AG09319 (cell line): ENCODE results near the gene CAMTA1.

Source experiments
- DNase-seq: peaks from one replicate; pipeline ENCODE4 v3.0.0-alpha.2; 2010; ENCODE audit warnings: low read depth; ENCODE audit errors: extremely low read depth
- TF ChIP-seq, protein P1 (sequence below): IDR thresholded peaks from 2 replicates; pipeline ENCODE4 v1.5.1; 2011; ENCODE audit warnings: low read depth, mild to moderate bottlenecking, inconsistent platforms, low read length, moderate library complexity

The CAMTA1 gene

DNA sequence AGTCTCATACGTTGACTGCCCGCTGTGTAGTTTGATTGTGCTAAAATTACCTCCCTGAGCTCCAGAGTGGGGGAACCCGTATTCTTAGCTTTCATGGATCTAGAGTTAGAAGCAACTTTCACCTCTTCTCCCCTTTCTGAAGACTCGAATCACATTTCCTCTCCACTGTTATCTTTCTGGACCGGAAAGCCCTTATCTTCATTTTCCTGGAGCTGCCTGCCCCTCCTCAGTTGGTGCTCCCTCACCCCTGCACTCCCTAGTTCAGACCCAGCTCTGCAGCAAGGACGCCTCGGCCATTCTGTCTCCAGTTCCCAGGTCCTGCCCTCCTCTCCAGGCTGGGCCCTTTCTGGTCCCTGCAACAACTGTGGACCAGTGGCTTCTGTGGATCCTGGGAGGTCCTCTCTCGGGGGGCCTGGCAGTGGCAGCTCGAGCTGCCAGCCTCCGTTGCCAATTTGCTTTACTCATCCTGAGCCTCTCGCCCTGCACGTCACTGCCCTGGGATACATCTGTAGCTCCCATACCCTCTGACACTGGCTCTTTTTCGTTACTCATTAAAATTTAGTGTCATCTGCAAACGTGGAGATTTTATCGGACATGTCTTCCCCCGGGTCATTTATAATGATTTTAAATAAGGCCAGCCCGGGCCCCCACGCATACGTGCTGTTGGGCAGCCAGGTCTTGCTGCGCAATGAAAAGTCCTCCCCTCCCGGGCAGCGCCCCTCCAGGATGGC is 844.4 kb downstream of the CAMTA1 start:
- TF ChIP-seq, protein P1, sequence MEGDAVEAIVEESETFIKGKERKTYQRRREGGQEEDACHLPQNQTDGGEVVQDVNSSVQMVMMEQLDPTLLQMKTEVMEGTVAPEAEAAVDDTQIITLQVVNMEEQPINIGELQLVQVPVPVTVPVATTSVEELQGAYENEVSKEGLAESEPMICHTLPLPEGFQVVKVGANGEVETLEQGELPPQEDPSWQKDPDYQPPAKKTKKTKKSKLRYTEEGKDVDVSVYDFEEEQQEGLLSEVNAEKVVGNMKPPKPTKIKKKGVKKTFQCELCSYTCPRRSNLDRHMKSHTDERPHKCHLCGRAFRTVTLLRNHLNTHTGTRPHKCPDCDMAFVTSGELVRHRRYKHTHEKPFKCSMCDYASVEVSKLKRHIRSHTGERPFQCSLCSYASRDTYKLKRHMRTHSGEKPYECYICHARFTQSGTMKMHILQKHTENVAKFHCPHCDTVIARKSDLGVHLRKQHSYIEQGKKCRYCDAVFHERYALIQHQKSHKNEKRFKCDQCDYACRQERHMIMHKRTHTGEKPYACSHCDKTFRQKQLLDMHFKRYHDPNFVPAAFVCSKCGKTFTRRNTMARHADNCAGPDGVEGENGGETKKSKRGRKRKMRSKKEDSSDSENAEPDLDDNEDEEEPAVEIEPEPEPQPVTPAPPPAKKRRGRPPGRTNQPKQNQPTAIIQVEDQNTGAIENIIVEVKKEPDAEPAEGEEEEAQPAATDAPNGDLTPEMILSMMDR: no peak
- DNase-seq: no peak

DNA sequence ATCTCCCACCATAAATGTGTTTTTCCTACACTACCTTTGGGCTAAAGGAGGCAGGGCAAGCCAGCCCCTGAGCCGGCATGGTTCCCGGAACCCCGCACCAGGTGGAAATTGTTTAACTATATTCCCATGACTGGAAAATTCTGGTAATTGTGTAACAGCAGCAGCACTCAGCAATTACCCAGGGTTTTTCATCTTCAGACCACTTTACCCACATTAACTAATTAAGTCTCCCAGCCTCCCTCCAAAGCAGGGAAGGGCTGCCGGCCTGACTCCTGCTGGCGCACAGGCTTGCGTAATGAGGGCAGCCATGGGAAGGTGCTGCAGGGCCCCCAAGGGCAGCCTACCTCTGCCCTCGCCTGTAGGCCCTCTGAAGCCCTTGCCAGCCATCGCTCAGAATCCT is 845.1 kb downstream of the CAMTA1 start:
- no peak for DNase-seq
- TF ChIP-seq, protein P1: no peak

DNA sequence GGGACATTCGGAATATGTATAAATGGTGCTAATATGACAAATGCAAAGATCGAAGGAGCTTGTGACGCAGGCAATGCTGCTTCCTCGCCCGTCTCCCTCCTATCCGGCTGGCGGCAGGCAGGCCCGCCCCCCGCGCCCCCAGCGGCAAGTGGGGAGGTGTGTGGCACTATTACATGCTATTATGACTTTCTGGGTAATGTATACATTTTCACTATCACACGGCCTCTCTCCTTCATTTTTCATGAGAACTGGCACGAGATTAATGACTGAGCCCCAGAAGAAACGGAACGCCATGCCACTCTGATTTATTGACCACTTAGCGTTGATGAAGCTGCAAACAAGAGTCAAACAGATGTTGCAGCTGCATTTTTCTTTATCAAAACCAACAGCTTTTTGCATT is 846.9 kb downstream of the CAMTA1 start:
- TF ChIP-seq, protein P1: no peak
- DNase-seq: no peak

DNA sequence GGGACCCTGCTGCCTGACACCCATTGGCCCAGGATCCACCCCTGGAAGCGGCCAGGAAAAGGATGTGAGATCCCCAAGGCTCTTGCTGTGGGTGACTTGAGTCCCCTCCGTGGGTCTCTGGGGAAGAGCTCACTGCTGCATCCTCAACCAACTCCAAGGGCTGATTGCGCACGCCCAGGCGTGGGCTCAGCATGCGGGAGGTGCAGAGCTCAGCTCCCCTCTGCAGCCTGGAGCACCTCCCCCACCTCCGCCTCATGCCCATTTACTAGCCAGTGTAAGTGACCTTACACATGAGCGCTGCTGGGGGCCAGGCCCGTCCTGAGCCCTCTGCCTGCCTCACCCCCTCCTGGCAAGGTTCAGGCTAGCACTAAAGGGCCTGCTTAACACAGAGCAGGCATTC is 847.4 kb downstream of the CAMTA1 start:
- DNase-seq: no peak
- TF ChIP-seq, protein P1: no peak

DNA sequence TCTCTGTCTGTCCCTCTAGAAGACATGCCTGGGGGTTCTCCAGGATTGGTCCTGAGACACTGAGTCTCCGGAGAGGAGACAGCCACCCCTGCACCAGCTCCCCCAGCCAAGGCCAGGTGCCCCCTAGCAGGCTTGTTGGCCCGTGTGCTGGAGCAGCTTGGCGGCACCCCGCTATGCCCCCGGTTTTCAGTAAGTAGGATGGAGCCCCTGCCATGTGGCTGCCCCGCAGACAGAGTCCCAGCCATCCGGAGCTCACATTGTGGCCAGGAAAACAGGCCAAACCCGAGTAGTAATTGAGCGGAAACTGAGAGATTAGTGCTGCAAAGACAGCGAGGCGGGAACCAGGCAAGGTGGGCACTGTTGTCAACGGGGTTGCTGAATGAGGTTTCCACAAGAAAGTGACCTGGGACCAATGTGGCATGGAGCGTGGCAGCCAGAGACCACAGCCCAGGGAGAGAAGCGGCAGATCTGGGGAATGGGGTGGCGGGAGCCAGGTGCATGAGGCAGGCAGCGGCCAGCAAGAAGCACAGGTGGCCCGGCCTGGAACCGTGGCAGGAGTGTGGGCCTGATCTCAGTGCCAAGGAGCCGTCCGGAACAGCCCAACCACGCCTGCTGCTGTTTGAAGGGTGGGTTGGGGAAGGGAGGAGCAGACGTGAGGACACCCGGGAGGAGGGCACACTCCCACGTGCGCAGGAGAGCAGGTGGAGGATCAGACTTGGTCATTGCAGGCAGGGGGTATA is 848.4 kb downstream of the CAMTA1 start:
- no peak for DNase-seq
- TF ChIP-seq, protein P1: no peak

DNA sequence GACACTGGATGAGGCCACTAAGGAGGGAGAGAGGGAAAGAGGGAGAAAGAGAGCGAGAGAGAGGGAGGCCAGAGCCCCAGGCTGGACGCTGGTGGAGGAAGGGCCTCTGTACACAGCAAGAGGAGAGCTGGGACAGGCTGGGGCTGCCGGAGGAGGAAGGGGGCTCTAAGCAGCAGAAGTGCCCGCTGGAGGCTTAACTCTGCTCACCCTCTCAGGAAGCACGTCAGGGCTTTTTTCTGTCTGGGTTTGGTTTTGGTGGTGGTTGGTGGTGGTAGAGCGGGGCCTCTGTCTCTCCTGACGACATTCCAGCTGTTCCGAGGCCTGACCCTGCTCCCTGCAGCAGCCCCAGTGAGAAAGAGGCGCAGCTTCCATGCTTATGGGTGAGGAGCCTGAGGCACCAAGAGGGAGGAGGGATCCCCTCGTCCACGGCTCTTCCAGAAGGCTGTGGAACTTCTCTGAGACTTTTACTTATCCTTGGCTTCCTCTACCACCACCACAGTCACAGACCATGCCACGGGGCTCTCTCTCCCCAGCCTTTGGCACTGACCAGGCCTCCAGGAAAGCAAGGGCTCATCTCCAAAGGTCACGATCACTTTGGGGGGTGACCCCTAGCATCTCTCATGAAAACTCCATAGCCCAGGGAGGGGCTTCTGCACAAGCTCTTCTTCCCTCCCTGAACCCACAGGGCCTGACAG is 849.4 kb downstream of the CAMTA1 start:
- DNase-seq: no peak
- TF ChIP-seq, protein P1: no peak
